Measurements from ENCODE around the gene CATSPERB. TPM values are rescaled to one million over a fixed set of nuclear protein-coding genes. Genes with fewer than 3 reads are reported as not detected.
"Not testable (repeated sequence)": the region's sequence is repeated elsewhere in the genome, so short reads cannot be mapped to it uniquely, and the experiment has no call there.

The CATSPERB gene
- total RNA-seq, 2 donors from 2014 or later: 14.5 to 35.1 TPM

- no peaks in the 10 kb centered on the region for H3K9me3 ChIP-seq
- no peak overlapping the region for H3K4me3 ChIP-seq
- no peaks in the 10 kb centered on the region for H3K36me3 ChIP-seq
- no peak overlapping the region for H3K27ac ChIP-seq
- H3K27me3 ChIP-seq (replicated peaks; ENCODE audit: insufficient read depth): no peaks in the 10 kb centered on the region
- no peaks in the 10 kb centered on the region for H3K4me1 ChIP-seq (ENCODE audit: control insufficient read depth in 1 of 2, low read depth in 2 of 2)
- TF ChIP-seq CTCF (IDR thresholded peaks at IDR 0.05): no peak
- no peak for ATAC-seq (ENCODE audit: insufficient number of reproducible peaks, low FRiP score, low read depth)
- no peak for DNase-seq (ENCODE audit: low spot score)
Measured at GRCh38 chr14:91692075-91692474, 39.8 kb downstream of the CATSPERB start.

- DNase-seq (ENCODE audit: low spot score) (no peak), ATAC-seq (ENCODE audit: insufficient number of reproducible peaks, low FRiP score, low read depth) (no peak)
- no peak overlapping the region for H3K4me3 ChIP-seq
- H3K9me3 ChIP-seq: no peaks in the 10 kb centered on the region
- no peaks in the 10 kb centered on the region for H3K4me1 ChIP-seq (ENCODE audit: control insufficient read depth in 1 of 2, low read depth in 2 of 2)
- H3K36me3 ChIP-seq: no peaks in the 10 kb centered on the region
- no peaks in the 10 kb centered on the region for H3K27me3 ChIP-seq (replicated peaks; ENCODE audit: insufficient read depth)
- TF ChIP-seq CTCF (IDR thresholded peaks at IDR 0.05): no peak
- no peak overlapping the region for H3K27ac ChIP-seq
Measured at GRCh38 chr14:91689608-91690007, 42.3 kb downstream of the CATSPERB start.

GRCh38 chr14:91687436-91687835 lies 44.5 kb downstream of the CATSPERB start:
- H3K9me3 ChIP-seq; DNase-seq (ENCODE audit: low spot score); H3K27ac ChIP-seq; H3K4me3 ChIP-seq; H3K36me3 ChIP-seq; ATAC-seq (ENCODE audit: insufficient number of reproducible peaks, low FRiP score, low read depth); H3K27me3 ChIP-seq (replicated peaks; ENCODE audit: insufficient read depth); H3K4me1 ChIP-seq (ENCODE audit: control insufficient read depth in 1 of 2, low read depth in 2 of 2): not testable (repeated sequence)

- Histone ChIP-seq H3K27me3 (replicated peaks; ENCODE audit: insufficient read depth) (no peaks in the 10 kb centered on the region), H3K36me3 (no peaks in the 10 kb centered on the region), H3K4me3 (no peak overlapping the region), H3K4me1 (ENCODE audit: control insufficient read depth in 1 of 2, low read depth in 2 of 2) (no peaks in the 10 kb centered on the region), H3K27ac (no peak overlapping the region), H3K9me3 (no peaks in the 10 kb centered on the region)
- ATAC-seq (ENCODE audit: insufficient number of reproducible peaks, low FRiP score, low read depth) (no peak), DNase-seq (ENCODE audit: low spot score) (no peak)
- no peak for TF ChIP-seq CTCF (IDR thresholded peaks at IDR 0.05)
Measured at GRCh38 chr14:91685600-91685999, 46.3 kb downstream of the CATSPERB start.

- H3K27me3 ChIP-seq (replicated peaks; ENCODE audit: insufficient read depth): no peaks in the 10 kb centered on the region
- H3K4me3 ChIP-seq: no peak overlapping the region
- ATAC-seq (ENCODE audit: insufficient number of reproducible peaks, low FRiP score, low read depth) (no peak), DNase-seq (ENCODE audit: low spot score) (no peak)
- no peak for TF ChIP-seq CTCF (IDR thresholded peaks at IDR 0.05)
- H3K36me3 ChIP-seq: no peaks in the 10 kb centered on the region
- no peaks in the 10 kb centered on the region for H3K9me3 ChIP-seq
- no peaks in the 10 kb centered on the region for H3K4me1 ChIP-seq (ENCODE audit: control insufficient read depth in 1 of 2, low read depth in 2 of 2)
- H3K27ac ChIP-seq: no peak overlapping the region
Measured at GRCh38 chr14:91681893-91682563, 49.9 kb downstream of the CATSPERB start.

GRCh38 chr14:91681118-91681517 lies 50.8 kb downstream of the CATSPERB start:
- no peak for TF ChIP-seq CTCF (IDR thresholded peaks at IDR 0.05)
- DNase-seq (ENCODE audit: low spot score) (no peak), ATAC-seq (ENCODE audit: insufficient number of reproducible peaks, low FRiP score, low read depth) (no peak)
- H3K27ac ChIP-seq: no peak overlapping the region
- no peaks in the 10 kb centered on the region for H3K27me3 ChIP-seq (replicated peaks; ENCODE audit: insufficient read depth)
- no peaks in the 10 kb centered on the region for H3K9me3 ChIP-seq
- no peaks in the 10 kb centered on the region for H3K4me1 ChIP-seq (ENCODE audit: control insufficient read depth in 1 of 2, low read depth in 2 of 2)
- no peaks in the 10 kb centered on the region for H3K36me3 ChIP-seq
- no peak overlapping the region for H3K4me3 ChIP-seq

Data from thoracic aorta (tissue), 2 donors.